Heart left ventricle (tissue), 13 donors: ENCODE data around the gene CSPG4.
"Not testable (repeated sequence)": the region's sequence is repeated elsewhere in the genome, so short reads cannot be mapped to it uniquely, and the experiment has no call there.

Source experiments
- CTCF ChIP-seq, 12 donors: fragments of 200-600 bp; sonication (generic) in 4 of 12; IDR thresholded peaks; one replicate each; pipeline versions ENCODE4 v1.5.0 to v1.8.0; 2018 to 2022; ENCODE audit warnings: antibody characterized with exemption in 12 of 12, mild to moderate bottlenecking in 5 of 12
- POLR2A ChIP-seq, 2 donors: fragments of 450-650 bp; IDR thresholded peaks; one replicate each; pipeline ENCODE4 v1.6.1; 2017; ENCODE audit warnings: antibody characterized with exemption in 2 of 2, mild to moderate bottlenecking in 2 of 2, moderate library complexity in 2 of 2
- donor health status: ischemic (EF 13 %, LVEDD 7.1; RV severe dilation, severe dysfunction).
- donor health status: DM: no; HTN: yes; CAD: no.
- donor health status: DM: no; HTN: no; CAD: no.
- donor health status: ischemic (EF 25% LVEDD 6.9; RV normal size, moderate dysfunction).
- donor health status: ischemic (EF 25% LVEDD 5.7; RV mildly dilated, moderate dysfunction).
- donor health status: ischemic (EF 35%, LVEDD 5.7; RV mildly dilated, moderate dysfunction).
- donor health status: nonischemic (EF 11% LVEDD 7.7; RV severe dilation, severe dysfunction).
- donor health status: DM: yes; HTN: yes; CAD: no.
- donor health status: PGD.
- donor health status: ischemic (EF 29% LVEDD 5.4; RV normal size, mild dysfunction).
- donor health status: nonischemic (EF 23%, LVEDD 6.1; RV moderate dilation, normal function).

- TF ChIP-seq POLR2A, CTCF (IDR thresholded peaks at IDR 0.05): not testable (repeated sequence)
Measured at GRCh38 chr15:75693028-75693427, 19.6 kb downstream of the CSPG4 start.
